ENCODE measurements around the gene CTSW.
A peak's percentile ranks its signal among the peaks of the same experiment; 100 is the strongest.

The CTSW gene

GRCh38 chr11:65919141-65919572 lies 39.5 kb downstream of the CTSW start, which contains the start of gene DRAP1 (continued):
- TF ChIP-seq PRDM4 (tag by site-specific recombination; IDR thresholded peaks at IDR 0.05) (peak; percentile 30; the same call in 1 of the 2 replicates), ZNF311 (tag by site-specific recombination; IDR thresholded peaks at IDR 0.05; ENCODE audit: borderline replicate concordance) (no peak), ZNF366 (tag by site-specific recombination; conservative IDR thresholded peaks at IDR 0.05) (no peak), ZNF768 (tag by site-specific recombination; IDR thresholded peaks at IDR 0.05) (no peak), PBX3 (CRISPR knock-in tag; IDR thresholded peaks at IDR 0.05) (peak; percentile 29), ZNF23 (tag by site-specific recombination; IDR thresholded peaks at IDR 0.05; ENCODE audit: borderline replicate concordance) (no peak), ZNF449 (tag by site-specific recombination; IDR thresholded peaks at IDR 0.05) (no peak), ZNF223 (tag by site-specific recombination; IDR thresholded peaks at IDR 0.05) (no peak)

- H3K4me3 ChIP-seq (ENCODE audit: low read depth, low read length) = peak overlapping the region; percentile 74
- peaks cover 0 to 14% of the 10 kb centered on the region in 2 experiments; a peak in 2 of 3 replicates for H3K36me3 ChIP-seq (ENCODE audit: control insufficient read depth in 2 of 2, insufficient read depth in 1 of 2, low read length in 2 of 2)
- ChIA-PET POLR2A (interaction anchor here (0.6 to 2.3 kb wide), 2 partner anchors 30 to 32 kb away, joined by 3 to 12 read pairs; partner anchors contain the start of genes CCDC85B and FIBP), CTCF (interaction anchor here (0.7 kb wide), 2 partner anchors 13 to 23 kb away, joined by 3 to 5 read pairs; no protein-coding TSS in a partner anchor)
- H3K27ac ChIP-seq (ENCODE audit: extremely low read depth, low read depth, low read length) = no peak overlapping the region; the same call in 1 of the 2 replicates
- H3K4me1 ChIP-seq (ENCODE audit: control insufficient read depth, insufficient read depth, low read length) = no peaks in the 10 kb centered on the region; the same call in 1 of the 2 replicates
- no peaks in the 10 kb centered on the region for H3K9me3 ChIP-seq (ENCODE audit: control insufficient read depth, insufficient read depth, low read depth, low read length)
- TF ChIP-seq ZNF335 (tag by site-specific recombination; conservative IDR thresholded peaks at IDR 0.05) = peak; percentile 92
- TF ChIP-seq ZNF202 (tag by site-specific recombination; IDR thresholded peaks at IDR 0.05; ENCODE audit: borderline replicate concordance) = no peak
- no peak for TF ChIP-seq ZNF768 (tag by site-specific recombination; IDR thresholded peaks at IDR 0.05)
- 0 out of 2 replicates have a peak, but pooled peaks have one; percentile 25 for TF ChIP-seq KLF16 (tag by site-specific recombination; IDR thresholded peaks at IDR 0.05)
- TF ChIP-seq ZFHX2 (tag by site-specific recombination; conservative IDR thresholded peaks at IDR 0.05) = peak; percentile 67
- peak; percentile 57; the same call in 1 of the 2 replicates for TF ChIP-seq EGR2 (tag by site-specific recombination; IDR thresholded peaks at IDR 0.05; ENCODE audit: low read depth)
- no peak for TF ChIP-seq ZNF785 (tag by site-specific recombination; IDR thresholded peaks at IDR 0.05)
- TF ChIP-seq YY2 (tag by site-specific recombination; IDR thresholded peaks at IDR 0.05) = no peak
- peak; percentile 60; the same call in 1 of the 2 replicates for TF ChIP-seq SP3 (tag by site-specific recombination; IDR thresholded peaks at IDR 0.05)
- peak; percentile 75 for TF ChIP-seq KLF9 (tag by site-specific recombination; IDR thresholded peaks at IDR 0.05; ENCODE audit: low read depth)
- no peak for TF ChIP-seq MYNN (tag by site-specific recombination; IDR thresholded peaks at IDR 0.05; ENCODE audit: borderline replicate concordance)
- peak; percentile 10; the same call in 1 of the 2 replicates for TF ChIP-seq GLIS1 (tag by site-specific recombination; IDR thresholded peaks at IDR 0.05)
- peak; percentile 4; the same call in 1 of the 2 replicates for TF ChIP-seq ZIC2 (tag by site-specific recombination; IDR thresholded peaks at IDR 0.05)
- TF ChIP-seq SP2 (tag by site-specific recombination; IDR thresholded peaks at IDR 0.05) = peak; percentile 54
- TF ChIP-seq ZNF416 (tag by site-specific recombination; IDR thresholded peaks at IDR 0.05) = no peak
- TF ChIP-seq OVOL3 (tag by site-specific recombination; IDR thresholded peaks at IDR 0.05) = no peak
- peak; percentile 12; the same call in 1 of the 2 replicates for TF ChIP-seq PATZ1 (tag by site-specific recombination; IDR thresholded peaks at IDR 0.05)
- peak; percentile 76; the same call in 1 of the 2 replicates for TF ChIP-seq ZBTB20 (tag by site-specific recombination; IDR thresholded peaks at IDR 0.05)
- no peak for TF ChIP-seq ZNF501 (tag by site-specific recombination; IDR thresholded peaks at IDR 0.05)
- no peak for TF ChIP-seq ZNF747 (tag by site-specific recombination; IDR thresholded peaks at IDR 0.05)
- TF ChIP-seq GLIS2 (tag by site-specific recombination; IDR thresholded peaks at IDR 0.05) = peak; percentile 46; the same call in 1 of the 2 replicates
- TF ChIP-seq ZFP37 (tag by site-specific recombination; IDR thresholded peaks at IDR 0.05) = no peak
- peak; percentile 35; the same call in 1 of the 2 replicates for TF ChIP-seq ZNF341 (tag by site-specific recombination; IDR thresholded peaks at IDR 0.05; ENCODE audit: low read depth)
Measured at GRCh38 chr11:65919573-65920371, 40.1 kb downstream of the CTSW start.

Data from HEK293 (cell line).